Smooth muscle cell (in vitro differentiated cells): ENCODE results near the gene GLDC. TPM values are rescaled to one million over a fixed set of nuclear protein-coding genes. Genes with fewer than 3 reads are reported as not detected.

Experiments used
- DNase-seq: peaks from one replicate; lab custom pipeline; 2025; ENCODE audit not compliant: unreplicated experiment; lab: John Stamatoyannopoulos, UW
- H2AFZ ChIP-seq: fragments of 200-600 bp; sonication (generic); 2 replicates; pipeline ENCODE4 v1.6.0; 2016; ENCODE audit warnings: antibody characterized with exemption, low read depth, mild to moderate bottlenecking
- H3F3A ChIP-seq: fragments of 200-600 bp; sonication (generic); 2 replicates; pipeline ENCODE4 v1.6.0; 2017; ENCODE audit warnings: antibody characterized with exemption, low read depth
- H3K27ac ChIP-seq: fragments of 200-600 bp; sonication (generic); 2 replicates; pipeline ENCODE4 v1.5.1; 2016; ENCODE audit warnings: low read depth, mild to moderate bottlenecking
- H3K27me3 ChIP-seq: fragments of 200-600 bp; sonication (generic); 2 replicates; pipeline ENCODE4 v1.6.1; 2016; ENCODE audit warnings: low read depth, mild to moderate bottlenecking
- H3K36me3 ChIP-seq: fragments of 200-600 bp; sonication (generic); 2 replicates; pipeline ENCODE4 v1.5.1; 2016; ENCODE audit warnings: low read depth
- H3K4me1 ChIP-seq: fragments of 200-600 bp; sonication (generic); 2 replicates; pipeline ENCODE4 v1.5.1; 2016; ENCODE audit warnings: low read depth
- H3K4me2 ChIP-seq: fragments of 200-600 bp; sonication (generic); 2 replicates; pipeline ENCODE4 v1.6.0; 2016; ENCODE audit warnings: mild to moderate bottlenecking
- H3K4me3 ChIP-seq: fragments of 200-600 bp; sonication (generic); 2 replicates; pipeline ENCODE4 v1.5.1; 2016; ENCODE audit warnings: mild to moderate bottlenecking
- H3K79me2 ChIP-seq: fragments of 200-600 bp; sonication (generic); 2 replicates; pipeline ENCODE4 v1.6.0; 2016; ENCODE audit warnings: low read depth, mild to moderate bottlenecking
- H3K9ac ChIP-seq: fragments of 200-600 bp; sonication (generic); 2 replicates; pipeline ENCODE4 v1.6.0; 2016; ENCODE audit warnings: low read depth
- H3K9me3 ChIP-seq: fragments of 200-600 bp; sonication (generic); replicated peaks from 2 replicates; pipeline ENCODE4 v1.5.1; 2016; ENCODE audit warnings: low read depth
- H4K20me1 ChIP-seq: fragments of 200-600 bp; sonication (generic); 2 replicates; pipeline ENCODE4 v1.6.0; 2016; ENCODE audit warnings: low read depth
- WGBS: methylation state at CpG from one replicate; pipeline ENCODE4 v1.1.7; 2016; ENCODE audit warnings: low lambda C conversion rate; 5-methylcytosine and 5-hydroxymethylcytosine counted together
- polyA plus RNA-seq: library from polyadenylated mRNA; unstranded; fragments of >200 nt; fragmentation: Nextera tagmentation; extraction: Ambion mirVana; gene quantifications from 2 replicates; pipeline ENCODE4 v1.2.1, GENCODE V29; 2016
- total RNA-seq: library from RNA; depleted of rRNA; stranded (reverse); fragments of >200 nt; gene quantifications from 2 replicates; pipeline ENCODE4 v1.2.3, GENCODE V29; 2014
- TF ChIP-seq, protein P1 (sequence below): fragments of 200-600 bp; sonication (generic); IDR thresholded peaks from 2 replicates; pipeline ENCODE4 v1.5.1; 2017; ENCODE audit warnings: borderline replicate concordance, mild to moderate bottlenecking, antibody characterized with exemption; ENCODE audit not compliant: insufficient read depth, poor library complexity, severe bottlenecking

The GLDC gene
- total and polyA plus RNA-seq, 2 experiments from 2014 or later = 0.13 to 0.45 TPM

DNA sequence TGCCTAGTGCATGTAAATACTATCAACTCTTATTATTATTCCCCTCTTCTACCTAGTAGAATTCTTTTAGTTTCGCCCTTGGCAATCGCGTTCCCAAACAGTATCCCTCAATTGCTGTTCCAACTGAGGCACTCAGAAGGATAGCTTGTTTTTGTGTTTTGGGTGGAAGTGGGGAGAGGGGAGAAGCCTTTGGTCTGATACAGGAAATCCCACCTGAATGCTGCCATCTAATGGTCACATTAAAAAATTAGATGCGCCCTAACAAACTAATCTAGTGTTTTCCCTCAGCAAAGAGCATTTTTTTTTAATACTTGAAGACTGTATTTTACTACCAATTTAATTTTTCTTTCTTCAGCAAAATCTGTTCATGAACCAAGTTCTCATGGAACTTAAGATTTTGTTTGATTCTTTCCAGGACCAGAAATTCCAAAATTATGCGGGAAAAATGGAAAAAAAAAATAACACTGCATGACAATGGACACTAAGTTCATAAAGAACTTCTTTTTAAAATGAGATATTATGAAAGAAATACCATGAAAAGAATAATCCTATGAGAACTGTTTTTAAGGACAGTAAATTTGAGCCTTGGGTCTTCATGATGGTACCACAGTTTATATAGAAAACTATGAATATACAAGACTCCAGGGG, 22.2 kb upstream of the GLDC start:
- 82% methylated on average over 5 of the region's 5 CpGs for WGBS
- no peak overlapping the region for H3K9ac ChIP-seq
- H3K27me3 ChIP-seq = no peaks in the 10 kb centered on the region
- no peak overlapping the region for H3K4me3 ChIP-seq
- DNase-seq = no peak
- H3K4me1 ChIP-seq = no peaks in the 10 kb centered on the region
- no peaks in the 10 kb centered on the region for H3F3A ChIP-seq
- TF ChIP-seq, protein P1, sequence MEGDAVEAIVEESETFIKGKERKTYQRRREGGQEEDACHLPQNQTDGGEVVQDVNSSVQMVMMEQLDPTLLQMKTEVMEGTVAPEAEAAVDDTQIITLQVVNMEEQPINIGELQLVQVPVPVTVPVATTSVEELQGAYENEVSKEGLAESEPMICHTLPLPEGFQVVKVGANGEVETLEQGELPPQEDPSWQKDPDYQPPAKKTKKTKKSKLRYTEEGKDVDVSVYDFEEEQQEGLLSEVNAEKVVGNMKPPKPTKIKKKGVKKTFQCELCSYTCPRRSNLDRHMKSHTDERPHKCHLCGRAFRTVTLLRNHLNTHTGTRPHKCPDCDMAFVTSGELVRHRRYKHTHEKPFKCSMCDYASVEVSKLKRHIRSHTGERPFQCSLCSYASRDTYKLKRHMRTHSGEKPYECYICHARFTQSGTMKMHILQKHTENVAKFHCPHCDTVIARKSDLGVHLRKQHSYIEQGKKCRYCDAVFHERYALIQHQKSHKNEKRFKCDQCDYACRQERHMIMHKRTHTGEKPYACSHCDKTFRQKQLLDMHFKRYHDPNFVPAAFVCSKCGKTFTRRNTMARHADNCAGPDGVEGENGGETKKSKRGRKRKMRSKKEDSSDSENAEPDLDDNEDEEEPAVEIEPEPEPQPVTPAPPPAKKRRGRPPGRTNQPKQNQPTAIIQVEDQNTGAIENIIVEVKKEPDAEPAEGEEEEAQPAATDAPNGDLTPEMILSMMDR = peak; percentile 54
- no peak overlapping the region for H2AFZ ChIP-seq
- no peak overlapping the region for H3K4me2 ChIP-seq
- no peaks in the 10 kb centered on the region for H3K79me2 ChIP-seq
- H3K9me3 ChIP-seq = no peaks in the 10 kb centered on the region
- no peaks in the 10 kb centered on the region for H4K20me1 ChIP-seq
- no peak overlapping the region for H3K27ac ChIP-seq
- no peaks in the 10 kb centered on the region for H3K36me3 ChIP-seq

DNA sequence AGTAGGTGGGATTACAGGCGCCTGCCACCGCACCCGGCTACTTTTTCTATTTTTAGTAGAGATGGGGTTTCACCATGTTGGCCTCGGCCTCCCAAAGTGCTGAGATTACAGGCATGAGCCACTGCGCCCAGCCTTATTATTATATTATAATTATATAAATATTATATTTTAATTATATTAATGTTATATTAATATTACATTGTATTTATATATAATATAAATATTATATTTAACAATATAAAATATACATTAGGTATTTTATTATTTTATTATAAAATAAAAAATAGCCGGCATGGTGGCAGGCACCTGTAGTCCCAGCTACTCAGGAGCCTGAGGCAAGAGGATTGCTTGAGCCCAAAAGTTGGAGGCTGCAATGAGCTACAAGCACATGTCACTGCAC, 21.6 kb upstream of the GLDC start:
- no peaks in the 10 kb centered on the region for H3K79me2 ChIP-seq
- no peak overlapping the region for H3K9ac ChIP-seq
- H2AFZ ChIP-seq = no peak overlapping the region
- no peaks in the 10 kb centered on the region for H4K20me1 ChIP-seq
- WGBS = 92% methylated on average over 6 of the region's 6 CpGs
- no peak overlapping the region for H3K4me3 ChIP-seq
- no peak overlapping the region for H3K27ac ChIP-seq
- no peaks in the 10 kb centered on the region for H3K27me3 ChIP-seq
- TF ChIP-seq, protein P1 = no peak
- no peaks in the 10 kb centered on the region for H3F3A ChIP-seq
- H3K4me2 ChIP-seq = no peak overlapping the region
- H3K4me1 ChIP-seq = no peaks in the 10 kb centered on the region
- H3K9me3 ChIP-seq = no peaks in the 10 kb centered on the region
- H3K36me3 ChIP-seq = no peaks in the 10 kb centered on the region
- DNase-seq = no peak

DNA sequence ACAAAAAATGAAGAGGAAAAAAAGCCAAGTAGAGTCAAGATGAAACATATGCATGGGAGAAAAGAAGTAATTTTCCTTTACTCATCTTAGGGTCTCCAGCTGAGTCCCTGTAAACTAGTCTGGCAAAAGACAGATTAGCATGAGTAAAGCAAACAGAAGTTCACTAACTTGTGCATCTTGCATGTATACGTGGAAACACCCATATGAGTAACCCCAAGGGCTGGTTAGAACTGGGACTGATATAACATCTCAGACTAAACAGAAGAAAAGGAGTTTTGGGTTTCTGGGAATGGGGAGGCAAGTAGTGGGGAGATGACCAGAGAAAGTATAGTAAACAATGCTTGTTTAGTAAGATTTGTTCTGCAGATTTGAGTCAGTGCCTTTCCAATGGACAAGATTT, 20.1 kb upstream of the GLDC start:
- Histone ChIP-seq H3K4me3 (no peak overlapping the region), H3K4me1 (no peaks in the 10 kb centered on the region), H3K79me2 (no peaks in the 10 kb centered on the region), H2AFZ (no peak overlapping the region), H3K36me3 (no peaks in the 10 kb centered on the region), H4K20me1 (no peaks in the 10 kb centered on the region), H3F3A (no peaks in the 10 kb centered on the region), H3K9me3 (no peaks in the 10 kb centered on the region), H3K4me2 (no peak overlapping the region), H3K9ac (no peak overlapping the region), H3K27me3 (no peaks in the 10 kb centered on the region), H3K27ac (no peak overlapping the region)
- DNase-seq = no peak
- WGBS = 55% methylated on average over 1 of the region's 1 CpG
- TF ChIP-seq, protein P1 = no peak

DNA sequence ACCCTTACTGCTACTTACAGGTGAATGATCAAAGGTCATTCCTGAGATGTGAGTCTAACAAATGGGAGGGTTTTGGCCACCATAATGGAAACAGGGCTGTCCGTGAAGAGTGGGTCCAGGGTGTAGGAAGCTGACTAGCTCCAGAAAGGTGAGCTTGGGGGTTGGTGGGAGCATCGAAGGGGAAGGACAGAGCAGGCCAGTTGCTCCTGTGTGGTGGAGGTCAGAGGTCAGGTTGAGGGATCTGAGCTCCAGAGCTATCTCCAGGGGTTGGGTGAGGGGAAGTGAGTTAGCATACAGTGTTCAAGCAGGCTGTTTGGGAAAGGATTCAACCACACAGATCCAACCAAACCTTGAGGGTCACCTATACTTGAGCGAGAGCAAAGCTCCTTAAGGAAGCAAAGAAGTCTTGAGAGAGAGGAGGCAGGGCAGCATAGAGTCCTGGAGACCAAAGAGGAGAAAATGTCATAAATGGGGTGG, 18.7 kb upstream of the GLDC start:
- no peaks in the 10 kb centered on the region for H3K27me3 ChIP-seq
- no peak overlapping the region for H3K4me2 ChIP-seq
- no peak overlapping the region for H3K4me3 ChIP-seq
- no peaks in the 10 kb centered on the region for H3K79me2 ChIP-seq
- H3K4me1 ChIP-seq = no peaks in the 10 kb centered on the region
- TF ChIP-seq, protein P1 = no peak
- no peaks in the 10 kb centered on the region for H4K20me1 ChIP-seq
- H3K9me3 ChIP-seq = no peaks in the 10 kb centered on the region
- no peak overlapping the region for H2AFZ ChIP-seq
- no peak for DNase-seq
- no peak overlapping the region for H3K27ac ChIP-seq
- H3K9ac ChIP-seq = no peak overlapping the region
- H3K36me3 ChIP-seq = no peaks in the 10 kb centered on the region
- H3F3A ChIP-seq = no peaks in the 10 kb centered on the region
- 95% methylated on average over 3 of the region's 3 CpGs for WGBS
